Vein endothelial cell (primary cell): ENCODE results near the gene GPANK1. TPM values are rescaled to one million over a fixed set of nuclear protein-coding genes. Genes with fewer than 3 reads are reported as not detected.

ENCODE experiments used
- small RNA-seq: library from RNA; depleted of rRNA; stranded (forward); fragments of <200 nt; gene quantifications from one replicate; pipeline ENCODE3, GENCODE V24; 2012
- total RNA-seq: library from RNA; depleted of rRNA; stranded (reverse); fragments of >200 nt; gene quantifications from 2 replicates; pipeline ENCODE4 v1.2.3, GENCODE V29; 2012

The GPANK1 gene
- total RNA-seq: 15.1 and 17.3 TPM in 2 replicates

GRCh38 chr6:31664790-31665500 is at the start of gene GPANK1:
Gene GPANK1, minus strand, starts transcription at chr6:31664997. Its CDS starts 519 bp downstream, at chr6:31664478.

GRCh38 chr6:31706599-31706998 is 41.8 kb upstream of the GPANK1 start, which contains the start of gene LY6G6F:
Gene LY6G6F, plus strand, starts transcription at chr6:31706866. Its CDS starts 41 bp downstream, at chr6:31706907.

GRCh38 chr6:31702819-31703716 is 38.3 kb upstream of the GPANK1 start, which contains the start of gene ABHD16A:
Gene ABHD16A, minus strand, starts transcription at chr6:31703324. Its CDS starts 43 bp downstream, at chr6:31703281.

GRCh38 chr6:31680226-31681134 is 15.7 kb upstream of the GPANK1 start, which contains the start of gene LY6G5C:
Gene LY6G5C, minus strand, starts transcription at chr6:31681067. Its CDS starts 694 bp downstream, at chr6:31680373.

GRCh38 chr6:31669676-31670075 is 4.9 kb upstream of the GPANK1 start, which contains the start of gene LY6G5B:
Gene LY6G5B, plus strand, starts transcription at chr6:31669976. Its CDS starts 975 bp downstream, at chr6:31670951.

GRCh38 chr6:31665501-31666336 is 922 bp upstream of the GPANK1 start, which contains the start of gene CSNK2B:
Gene CSNK2B, plus strand, starts transcription at chr6:31666080. Its CDS starts 752 bp downstream, at chr6:31666832.

GRCh38 chr6:31660381-31661261 is 4.2 kb downstream of the GPANK1 start, which contains the start of gene C6orf47:
Gene C6orf47, minus strand, starts transcription at chr6:31660778. Its CDS starts 831 bp downstream, at chr6:31659947.

GRCh38 chr6:31655349-31656237 is 9.2 kb downstream of the GPANK1 start, which contains the start of gene APOM:
Gene APOM, plus strand, starts transcription at chr6:31655894. Its CDS starts 73 bp downstream, at chr6:31655967.

GRCh38 chr6:31620586-31621319 is 44.0 kb downstream of the GPANK1 start, which contains the start of gene PRRC2A:
Gene PRRC2A, plus strand, starts transcription at chr6:31620715. Its CDS starts 2,075 bp downstream, at chr6:31622790.

GRCh38 chr6:31614684-31615578 is 49.9 kb downstream of the GPANK1 start, which contains the start of gene AIF1:
Gene AIF1, plus strand, starts transcription at chr6:31615234. Its CDS starts 96 bp downstream, at chr6:31615330.

Small RNA genes lying within 50 kb of the gene (small RNA-seq; reads per million reads assigned to genes)
- gene MIR4646: 0.08 reads per million
- gene MIR6832: 0.21 reads per million
- gene RF00019: not detected
- 92.3 reads per million, percentile 99 among the genes with 10 or more reads in this experiment for gene SNORA38
- gene UQCRHP1: not detected

Other genes with a start within 250 kb of the GPANK1 start
- gene MICB, start 166.9 kb downstream of the GPANK1 start, total RNA-seq: 17.6 and 24.3 TPM in 2 replicates
- not detected in 2 replicates for gene MCCD1, start 136.0 kb downstream of the GPANK1 start, total RNA-seq
- 458 and 488 TPM in 2 replicates for gene DDX39B, start 123.0 kb downstream of the GPANK1 start, total RNA-seq
- gene ATP6V1G2, start 118.4 kb downstream of the GPANK1 start, total RNA-seq: 0.33 and 1.2 TPM in 2 replicates
- 24.1 and 36.9 TPM in 2 replicates for gene NFKBIL1, start 117.4 kb downstream of the GPANK1 start, total RNA-seq
- gene LTA, start 92.7 kb downstream of the GPANK1 start, total RNA-seq: not detected in 2 replicates
- gene TNF, start 89.4 kb downstream of the GPANK1 start, total RNA-seq: not detected in 2 replicates
- gene LTB, start 82.6 kb downstream of the GPANK1 start, total RNA-seq: 3.9 and 4.7 TPM in 2 replicates
- gene LST1, start 78.7 kb downstream of the GPANK1 start, total RNA-seq: 0.48 TPM in 1 of 2 replicates, not detected in the other
- not detected in 2 replicates for gene NCR3, start 72.0 kb downstream of the GPANK1 start, total RNA-seq
- not detected in 2 replicates for gene AIF1, start 49.8 kb downstream of the GPANK1 start, total RNA-seq
- gene PRRC2A, start 44.3 kb downstream of the GPANK1 start, total RNA-seq: 91.2 and 102 TPM in 2 replicates
- gene BAG6, start 12.3 kb downstream of the GPANK1 start, total RNA-seq: 239 and 265 TPM in 2 replicates
- 0.29 and 0.65 TPM in 2 replicates for gene APOM, start 9.1 kb downstream of the GPANK1 start, total RNA-seq
- gene C6orf47, start 4.2 kb downstream of the GPANK1 start, total RNA-seq: 20.6 and 21.4 TPM in 2 replicates
- 205 and 210 TPM in 2 replicates for gene CSNK2B, start 1.1 kb upstream of the GPANK1 start, total RNA-seq
- 4.2 and 6.1 TPM in 2 replicates for gene LY6G5B, start 5.0 kb upstream of the GPANK1 start, total RNA-seq
- 1.3 and 2.4 TPM in 2 replicates for gene LY6G5C, start 16.1 kb upstream of the GPANK1 start, total RNA-seq
- 37.9 and 40.5 TPM in 2 replicates for gene ABHD16A, start 38.3 kb upstream of the GPANK1 start, total RNA-seq
- not detected in 2 replicates for gene LY6G6F, start 41.9 kb upstream of the GPANK1 start, total RNA-seq
- not detected in 2 replicates for gene LY6G6D, start 50.4 kb upstream of the GPANK1 start, total RNA-seq
- gene LY6G6C, start 56.7 kb upstream of the GPANK1 start, total RNA-seq: not detected in 2 replicates
- gene MPIG6B, start 58.4 kb upstream of the GPANK1 start, total RNA-seq: not detected in 2 replicates
- 87.2 and 113 TPM in 2 replicates for gene DDAH2, start 64.3 kb upstream of the GPANK1 start, total RNA-seq
- 800 and 906 TPM in 2 replicates for gene CLIC1, start 71.5 kb upstream of the GPANK1 start, total RNA-seq
- 12.7 and 18.8 TPM in 2 replicates for gene MSH5, start 75.0 kb upstream of the GPANK1 start, total RNA-seq
- 2.1 TPM in 1 of 2 replicates, not detected in the other for gene SAPCD1, start 97.7 kb upstream of the GPANK1 start, total RNA-seq
- gene VWA7, start 112.3 kb upstream of the GPANK1 start, total RNA-seq: 0.10 and 0.65 TPM in 2 replicates
- 78.5 and 88.8 TPM in 2 replicates for gene VARS1, start 130.8 kb upstream of the GPANK1 start, total RNA-seq
- 42.8 and 45.1 TPM in 2 replicates for gene LSM2, start 142.0 kb upstream of the GPANK1 start, total RNA-seq
- 0.98 and 1.1 TPM in 2 replicates for gene HSPA1L, start 150.3 kb upstream of the GPANK1 start, total RNA-seq
- gene HSPA1A, start 150.5 kb upstream of the GPANK1 start, total RNA-seq: 53.3 and 53.9 TPM in 2 replicates
- gene HSPA1B, start 162.7 kb upstream of the GPANK1 start, total RNA-seq: 37.2 and 55.5 TPM in 2 replicates
- gene NEU1, start 197.8 kb upstream of the GPANK1 start, total RNA-seq: 53.2 and 55.9 TPM in 2 replicates
- under 0.01 and 0.29 TPM in 2 replicates for gene SLC44A4, start 214.0 kb upstream of the GPANK1 start, total RNA-seq
- 37.7 and 51.6 TPM in 2 replicates for gene EHMT2, start 232.7 kb upstream of the GPANK1 start, total RNA-seq
- 1.5 and 2.6 TPM in 2 replicates for gene ZBTB12, start 237.1 kb upstream of the GPANK1 start, total RNA-seq